ENCODE measurements around the gene PTPRR. TPM values are rescaled to one million over a fixed set of nuclear protein-coding genes. Genes with fewer than 3 reads are reported as not detected.

Gene PTPRR
- total and polyA plus RNA-seq, 2 donors (not counting 1 experiment from before 2014, with no cell fraction given): not detected

GRCh38 chr12:70806827-70807226 is 113.7 kb downstream of the PTPRR start:
- no CpG with 5 or more reads among the region's 1 CpG for WGBS (ENCODE audit: insufficient coverage)
- no peaks in the 10 kb centered on the region for H3K4me1 Mint-ChIP-seq

GRCh38 chr12:70806043-70806442 is 114.5 kb downstream of the PTPRR start:
- POLR2A ChIA-PET: no interaction called here

More at GRCh38 chr12:70806827-70807226, 113.7 kb downstream of the PTPRR start:
- H3K27me3 ChIP-seq (replicated peaks in 1 of 4; ENCODE audit: control extremely low read depth in 1 of 4, control insufficient read depth in 3 of 4, insufficient read depth in 4 of 4, low read length in 3 of 4): no peaks in the 10 kb centered on the region
- Mint-ChIP-seq H3K9me3 (ENCODE audit: insufficient read depth) (peaks cover 2% of the 10 kb centered on the region), H3K27ac (no peak overlapping the region), H3K27me3 (no peaks in the 10 kb centered on the region), H3K4me3 (no peak overlapping the region)
- no peaks in the 10 kb centered on the region for H3K36me3 ChIP-seq (replicated peaks in 1 of 2; ENCODE audit: control extremely low read depth in 1 of 2, control insufficient read depth in 1 of 2, extremely low read depth in 1 of 2, insufficient read depth in 2 of 2, low read length in 1 of 2)
- ChIA-PET CTCF (no interaction called here), POLR2A (no interaction called here)
- H3K9me3 ChIP-seq (ENCODE audit: control extremely low read depth in 1 of 3, control insufficient read depth in 2 of 3, insufficient read depth in 1 of 3, low read length in 2 of 3): no peaks in the 10 kb centered on the region
- no peak overlapping the region for H2AFZ ChIP-seq (ENCODE audit: insufficient read depth, low read depth, low read length, poor library complexity, severe bottlenecking)
- H3K9ac ChIP-seq (ENCODE audit: low read length): no peak overlapping the region
- H3K79me2 ChIP-seq (ENCODE audit: control insufficient read depth, insufficient read depth, low read length): no peaks in the 10 kb centered on the region
- no peaks in the 10 kb centered on the region for H4K20me1 ChIP-seq (ENCODE audit: control insufficient read depth, insufficient read depth, low read length, poor library complexity, severe bottlenecking)
- TF ChIP-seq, protein P1, sequence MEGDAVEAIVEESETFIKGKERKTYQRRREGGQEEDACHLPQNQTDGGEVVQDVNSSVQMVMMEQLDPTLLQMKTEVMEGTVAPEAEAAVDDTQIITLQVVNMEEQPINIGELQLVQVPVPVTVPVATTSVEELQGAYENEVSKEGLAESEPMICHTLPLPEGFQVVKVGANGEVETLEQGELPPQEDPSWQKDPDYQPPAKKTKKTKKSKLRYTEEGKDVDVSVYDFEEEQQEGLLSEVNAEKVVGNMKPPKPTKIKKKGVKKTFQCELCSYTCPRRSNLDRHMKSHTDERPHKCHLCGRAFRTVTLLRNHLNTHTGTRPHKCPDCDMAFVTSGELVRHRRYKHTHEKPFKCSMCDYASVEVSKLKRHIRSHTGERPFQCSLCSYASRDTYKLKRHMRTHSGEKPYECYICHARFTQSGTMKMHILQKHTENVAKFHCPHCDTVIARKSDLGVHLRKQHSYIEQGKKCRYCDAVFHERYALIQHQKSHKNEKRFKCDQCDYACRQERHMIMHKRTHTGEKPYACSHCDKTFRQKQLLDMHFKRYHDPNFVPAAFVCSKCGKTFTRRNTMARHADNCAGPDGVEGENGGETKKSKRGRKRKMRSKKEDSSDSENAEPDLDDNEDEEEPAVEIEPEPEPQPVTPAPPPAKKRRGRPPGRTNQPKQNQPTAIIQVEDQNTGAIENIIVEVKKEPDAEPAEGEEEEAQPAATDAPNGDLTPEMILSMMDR (IDR thresholded peaks at IDR 0.05): no peak
- no peak for TF ChIP-seq EZH2 (IDR thresholded peaks at IDR 0.05; ENCODE audit: borderline replicate concordance, insufficient read depth, low read depth, low read length, poor library complexity, severe bottlenecking)
- ATAC-seq (ENCODE audit: low read depth): no peak
- H3K4me3 ChIP-seq (ENCODE audit: control extremely low read depth in 1 of 5, extremely low read depth in 1 of 5, insufficient read depth in 1 of 5, low read depth in 2 of 5, low read length in 4 of 5): no peak overlapping the region
- no peaks in the 10 kb centered on the region for H3K4me1 ChIP-seq (ENCODE audit: control insufficient read depth in 2 of 2, insufficient read depth in 2 of 2, low read length in 2 of 2)
- intact Hi-C loops (cut with micrococcal nuclease): no loop called here
- no peak for DNase-seq
- no peak overlapping the region for H3K4me2 ChIP-seq (replicated peaks; ENCODE audit: low read depth, low read length, poor library complexity, severe bottlenecking)
- no peak overlapping the region for H3K27ac ChIP-seq (ENCODE audit: low read length in 2 of 2)

More at GRCh38 chr12:70806043-70806442, 114.5 kb downstream of the PTPRR start:
- DNase-seq: no peak
- Mint-ChIP-seq H3K4me1 (no peaks in the 10 kb centered on the region), H3K27ac (no peak overlapping the region), H3K27me3 (no peaks in the 10 kb centered on the region), H3K9me3 (ENCODE audit: insufficient read depth) (peaks cover 2% of the 10 kb centered on the region), H3K4me3 (no peak overlapping the region)
- Histone ChIP-seq H3K9me3 (ENCODE audit: control extremely low read depth in 1 of 3, control insufficient read depth in 2 of 3, insufficient read depth in 1 of 3, low read length in 2 of 3) (no peaks in the 10 kb centered on the region), H3K27me3 (replicated peaks in 1 of 4; ENCODE audit: control extremely low read depth in 1 of 4, control insufficient read depth in 3 of 4, insufficient read depth in 4 of 4, low read length in 3 of 4) (no peaks in the 10 kb centered on the region), H3K36me3 (replicated peaks in 1 of 2; ENCODE audit: control extremely low read depth in 1 of 2, control insufficient read depth in 1 of 2, extremely low read depth in 1 of 2, insufficient read depth in 2 of 2, low read length in 1 of 2) (no peaks in the 10 kb centered on the region), H3K4me3 (ENCODE audit: control extremely low read depth in 1 of 5, extremely low read depth in 1 of 5, insufficient read depth in 1 of 5, low read depth in 2 of 5, low read length in 4 of 5) (no peak overlapping the region), H3K9ac (ENCODE audit: low read length) (no peak overlapping the region), H3K4me2 (replicated peaks; ENCODE audit: low read depth, low read length, poor library complexity, severe bottlenecking) (no peak overlapping the region), H3K4me1 (ENCODE audit: control insufficient read depth in 2 of 2, insufficient read depth in 2 of 2, low read length in 2 of 2) (no peaks in the 10 kb centered on the region), H2AFZ (ENCODE audit: insufficient read depth, low read depth, low read length, poor library complexity, severe bottlenecking) (no peak overlapping the region), H4K20me1 (ENCODE audit: control insufficient read depth, insufficient read depth, low read length, poor library complexity, severe bottlenecking) (no peaks in the 10 kb centered on the region), H3K79me2 (ENCODE audit: control insufficient read depth, insufficient read depth, low read length) (no peaks in the 10 kb centered on the region), H3K27ac (ENCODE audit: low read length in 2 of 2) (no peak overlapping the region)
- WGBS (ENCODE audit: insufficient coverage): 60% methylated on average over 1 of the region's 1 CpG
- intact Hi-C loops (cut with micrococcal nuclease): no loop called here
- CTCF ChIA-PET: no interaction called here
- ATAC-seq (ENCODE audit: low read depth): no peak
- TF ChIP-seq, protein P1 (IDR thresholded peaks at IDR 0.05): no peak
- TF ChIP-seq EZH2 (IDR thresholded peaks at IDR 0.05; ENCODE audit: borderline replicate concordance, insufficient read depth, low read depth, low read length, poor library complexity, severe bottlenecking): no peak

Measured in B cell (primary cell).